HEK293 (cell line): ENCODE measurements around the gene RTN4IP1.

Experiments used
- CTCF ChIA-PET: fragments of 350-600 bp; formaldehyde crosslinking; extraction: SDS; loops from one replicate; lab custom pipeline; 2021; ENCODE audit warnings: antibody characterized with exemption; lab: Yijun Ruan, JAX
- POLR2A ChIA-PET: fragments of 300-600 bp; formaldehyde crosslinking; extraction: SDS; loops from one replicate; lab custom pipeline; 2020; ENCODE audit warnings: antibody characterized with exemption, inconsistent platforms; lab: Yijun Ruan, JAX
- H3K27ac ChIP-seq: fragments of 200-500 bp; sonication (Bioruptor generic); 2 replicates; pipeline ENCODE4 v1.5.1; 2014; ENCODE audit warnings: low read depth, low read length, control low read depth, inconsistent platforms; ENCODE audit errors: extremely low read depth
- H3K36me3 ChIP-seq, 2 experiments: fragments of 200-500 bp in 1 of 2; sonication (Bioruptor generic) in 1 of 2; 1 replicate in 1 of 2; 2 replicates in 1 of 2; pipeline ENCODE4 v1.5.1; 2014 to 2017; ENCODE audit warnings: inconsistent platforms in 2 of 2, low read length in 2 of 2; ENCODE audit not compliant: control insufficient read depth in 2 of 2, insufficient read depth in 1 of 2
- H3K4me1 ChIP-seq: fragments of 200-500 bp; sonication (Bioruptor generic); 2 replicates; pipeline ENCODE4 v1.5.1; 2014; ENCODE audit warnings: mild to moderate bottlenecking, low read length, inconsistent platforms; ENCODE audit not compliant: control insufficient read depth, insufficient read depth
- H3K4me3 ChIP-seq: 2 replicates; pipeline ENCODE4 v1.5.1; 2011; ENCODE audit warnings: low read depth, mild to moderate bottlenecking, control low read depth, low read length, moderate library complexity
- H3K9me3 ChIP-seq: fragments of 200-500 bp; sonication (Bioruptor generic); 2 replicates; pipeline ENCODE4 v1.5.1; 2014; ENCODE audit warnings: low read depth, low read length, inconsistent platforms; ENCODE audit not compliant: control insufficient read depth, insufficient read depth
- ATF2 ChIP-seq: fragments of 450-650 bp; formaldehyde crosslinking; IDR thresholded peaks from 2 replicates; pipeline ENCODE4 v1.5.1; 2016; ENCODE audit warnings: missing biosample characterization, missing genetic modification characterization, low read depth
- BCL11A ChIP-seq: fragments of 450-650 bp; formaldehyde crosslinking; IDR thresholded peaks from 2 replicates; pipeline ENCODE4 v1.5.1; 2016; ENCODE audit warnings: low read depth, missing biosample characterization, missing genetic modification characterization
- GLI4 ChIP-seq: fragments of 450-650 bp; formaldehyde crosslinking; IDR thresholded peaks from 2 replicates; pipeline ENCODE4 v1.5.1; 2016; ENCODE audit warnings: missing biosample characterization, missing genetic modification characterization
- MZF1 ChIP-seq: fragments of 450-650 bp; formaldehyde crosslinking; IDR thresholded peaks from 2 replicates; pipeline ENCODE4 v1.5.1; 2017; ENCODE audit warnings: missing biosample characterization, missing genetic modification characterization, borderline replicate concordance
- TRIM28 ChIP-seq: IDR thresholded peaks from 2 replicates; pipeline ENCODE4 v1.6.1; 2011; ENCODE audit warnings: low read length, control low read depth, borderline replicate concordance
- ZBTB20 ChIP-seq: fragments of 450-650 bp; formaldehyde crosslinking; IDR thresholded peaks from 2 replicates; pipeline ENCODE4 v1.5.1; 2016; ENCODE audit warnings: missing biosample characterization, missing genetic modification characterization
- ZBTB21 ChIP-seq: fragments of 450-650 bp; formaldehyde crosslinking; IDR thresholded peaks from 2 replicates; pipeline ENCODE4 v1.5.1; 2017; ENCODE audit warnings: missing biosample characterization, missing genetic modification characterization
- ZBTB44 ChIP-seq: fragments of 450-650 bp; IDR thresholded peaks from 2 replicates; pipeline ENCODE4 v1.5.1; 2018; ENCODE audit warnings: missing biosample characterization, mild to moderate bottlenecking, missing genetic modification characterization
- ZBTB49 ChIP-seq: fragments of 450-650 bp; formaldehyde crosslinking; IDR thresholded peaks from 2 replicates; pipeline ENCODE4 v1.5.1; 2016; ENCODE audit warnings: missing biosample characterization, missing genetic modification characterization, low read depth
- ZFP69B ChIP-seq: fragments of 450-650 bp; formaldehyde crosslinking; IDR thresholded peaks from 2 replicates; pipeline ENCODE4 v1.5.1; 2016; ENCODE audit warnings: missing biosample characterization, missing genetic modification characterization
- ZIC2 ChIP-seq: fragments of 450-650 bp; formaldehyde crosslinking; IDR thresholded peaks from 2 replicates; pipeline ENCODE4 v1.5.1; 2016; ENCODE audit warnings: missing biosample characterization, missing genetic modification characterization
- ZNF112 ChIP-seq: fragments of 450-650 bp; formaldehyde crosslinking; IDR thresholded peaks from 2 replicates; pipeline ENCODE4 v1.5.0; 2017; ENCODE audit warnings: missing biosample characterization, missing genetic modification characterization
- ZNF174 ChIP-seq: fragments of 450-650 bp; formaldehyde crosslinking; IDR thresholded peaks from 2 replicates; pipeline ENCODE4 v1.5.0; 2017; ENCODE audit warnings: missing biosample characterization, mild to moderate bottlenecking, missing genetic modification characterization
- ZNF2 ChIP-seq: fragments of 450-650 bp; formaldehyde crosslinking; IDR thresholded peaks from 2 replicates; pipeline ENCODE4 v1.5.1; 2016; ENCODE audit warnings: missing biosample characterization, missing genetic modification characterization
- ZNF335 ChIP-seq: fragments of 450-650 bp; formaldehyde crosslinking; conservative IDR thresholded peaks from 2 replicates; pipeline ENCODE4 v1.5.1; 2016; ENCODE audit warnings: missing biosample characterization, missing genetic modification characterization
- ZNF366 ChIP-seq: fragments of 450-650 bp; formaldehyde crosslinking; conservative IDR thresholded peaks from 2 replicates; pipeline ENCODE4 v1.5.1; 2016; ENCODE audit warnings: missing biosample characterization, missing genetic modification characterization
- ZNF391 ChIP-seq: fragments of 450-650 bp; formaldehyde crosslinking; IDR thresholded peaks from 2 replicates; pipeline ENCODE4 v1.5.1; 2016; ENCODE audit warnings: low read depth, missing biosample characterization, missing genetic modification characterization, borderline replicate concordance
- ZNF404 ChIP-seq: fragments of 450-650 bp; formaldehyde crosslinking; IDR thresholded peaks from 2 replicates; pipeline ENCODE4 v1.5.1; 2017; ENCODE audit warnings: missing biosample characterization, missing genetic modification characterization
- ZNF449 ChIP-seq: fragments of 450-650 bp; formaldehyde crosslinking; IDR thresholded peaks from 2 replicates; pipeline ENCODE4 v1.5.1; 2017; ENCODE audit warnings: missing biosample characterization, mild to moderate bottlenecking, missing genetic modification characterization, moderate library complexity
- ZNF48 ChIP-seq: fragments of 450-650 bp; formaldehyde crosslinking; IDR thresholded peaks from 2 replicates; pipeline ENCODE4 v1.5.1; 2016; ENCODE audit warnings: missing biosample characterization, missing genetic modification characterization
- ZNF549 ChIP-seq: fragments of 450-650 bp; IDR thresholded peaks from 2 replicates; pipeline ENCODE4 v1.5.1; 2018; ENCODE audit warnings: missing biosample characterization, missing genetic modification characterization, mild to moderate bottlenecking, inconsistent platforms, moderate library complexity
- ZNF555 ChIP-seq: fragments of 450-650 bp; formaldehyde crosslinking; conservative IDR thresholded peaks from 2 replicates; pipeline ENCODE4 v1.5.1; 2017; ENCODE audit warnings: missing biosample characterization, mild to moderate bottlenecking, missing genetic modification characterization, inconsistent platforms
- ZNF580 ChIP-seq: fragments of 450-650 bp; formaldehyde crosslinking; IDR thresholded peaks from 2 replicates; pipeline ENCODE4 v1.5.1; 2016; ENCODE audit warnings: missing biosample characterization, missing genetic modification characterization
- ZNF596 ChIP-seq: fragments of 450-650 bp; IDR thresholded peaks from 2 replicates; pipeline ENCODE4 v1.5.0; 2018; ENCODE audit warnings: missing biosample characterization, mild to moderate bottlenecking, missing genetic modification characterization, moderate library complexity
- ZNF645 ChIP-seq: fragments of 450-650 bp; formaldehyde crosslinking; IDR thresholded peaks from 2 replicates; pipeline ENCODE4; 2016; ENCODE audit warnings: missing biosample characterization, missing genetic modification characterization
- ZNF660 ChIP-seq: fragments of 450-650 bp; IDR thresholded peaks from 2 replicates; pipeline ENCODE4 v1.5.1; 2018; ENCODE audit warnings: missing biosample characterization, mild to moderate bottlenecking, missing genetic modification characterization
- ZNF701 ChIP-seq: fragments of 450-650 bp; formaldehyde crosslinking; IDR thresholded peaks from 2 replicates; pipeline ENCODE4 v1.5.1; 2016; ENCODE audit warnings: missing biosample characterization, missing genetic modification characterization
- ZNF704 ChIP-seq: fragments of 450-650 bp; formaldehyde crosslinking; IDR thresholded peaks from 2 replicates; pipeline ENCODE4 v1.5.1; 2016; ENCODE audit warnings: missing biosample characterization, missing genetic modification characterization
- ZNF707 ChIP-seq: fragments of 450-650 bp; formaldehyde crosslinking; IDR thresholded peaks from 2 replicates; pipeline ENCODE4 v1.5.1; 2016; ENCODE audit warnings: missing biosample characterization, missing genetic modification characterization

Gene RTN4IP1

GRCh38 chr6:106643061-106643460 lies 13.8 kb upstream of the RTN4IP1 start:
- H3K4me1 ChIP-seq = no peaks in the 10 kb centered on the region
- peaks cover 50 to 55% of the 10 kb centered on the region in 2 experiments for H3K36me3 ChIP-seq
- TF ChIP-seq ZNF701 (tag by site-specific recombination) (no peak), ZNF48 (tag by site-specific recombination) (no peak), ZNF596 (no peak), ZNF449 (tag by site-specific recombination) (no peak), ZNF404 (tag by site-specific recombination) (no peak), ZNF2 (tag by site-specific recombination) (no peak), ZNF391 (tag by site-specific recombination) (no peak), ZNF335 (tag by site-specific recombination) (no peak), ZNF555 (tag by site-specific recombination) (no peak), ZNF174 (no peak), ZNF704 (tag by site-specific recombination) (no peak), GLI4 (tag by site-specific recombination) (no peak), BCL11A (no peak), ZBTB44 (tag by site-specific recombination) (no peak), ZNF707 (tag by site-specific recombination) (no peak), ZNF112 (tag by site-specific recombination) (no peak), ZBTB20 (no peak), ZNF660 (tag by site-specific recombination) (no peak)
- H3K4me3 ChIP-seq = no peak overlapping the region
- POLR2A ChIA-PET = no interaction called here
- CTCF ChIA-PET = interaction anchor here (0.7 kb wide), 1 partner anchor 336 kb away, joined by 3 read pairs; no protein-coding TSS in a partner anchor
- no peak overlapping the region for H3K27ac ChIP-seq
- H3K9me3 ChIP-seq = no peaks in the 10 kb centered on the region

GRCh38 chr6:106642476-106642875 lies 13.2 kb upstream of the RTN4IP1 start:
- CTCF ChIA-PET = no interaction called here
- no peak overlapping the region for H3K27ac ChIP-seq
- TF ChIP-seq ATF2 (tag by site-specific recombination) (no peak), TRIM28 (no peak), ZBTB21 (no peak), ZNF366 (tag by site-specific recombination) (no peak), ZBTB49 (tag by site-specific recombination) (no peak), ZNF645 (no peak), MZF1 (tag by site-specific recombination) (no peak), ZNF580 (tag by site-specific recombination) (no peak), ZFP69B (no peak), ZNF549 (no peak), ZIC2 (tag by site-specific recombination) (no peak)

More at GRCh38 chr6:106642476-106642875, 13.2 kb upstream of the RTN4IP1 start:
- H3K4me1 ChIP-seq = no peaks in the 10 kb centered on the region
- H3K9me3 ChIP-seq = no peaks in the 10 kb centered on the region
- POLR2A ChIA-PET = no interaction called here
- no peak overlapping the region for H3K4me3 ChIP-seq
- H3K36me3 ChIP-seq = peaks cover 50 to 55% of the 10 kb centered on the region in 2 experiments
